NCI-H446 (cell line): Measurements from ENCODE around the gene PTCHD1.

Experiments used
- DNase-seq, 2 experiments: peaks; one replicate each; lab custom pipeline; 2025; lab: John Stamatoyannopoulos, UW

The PTCHD1 gene

DNA sequence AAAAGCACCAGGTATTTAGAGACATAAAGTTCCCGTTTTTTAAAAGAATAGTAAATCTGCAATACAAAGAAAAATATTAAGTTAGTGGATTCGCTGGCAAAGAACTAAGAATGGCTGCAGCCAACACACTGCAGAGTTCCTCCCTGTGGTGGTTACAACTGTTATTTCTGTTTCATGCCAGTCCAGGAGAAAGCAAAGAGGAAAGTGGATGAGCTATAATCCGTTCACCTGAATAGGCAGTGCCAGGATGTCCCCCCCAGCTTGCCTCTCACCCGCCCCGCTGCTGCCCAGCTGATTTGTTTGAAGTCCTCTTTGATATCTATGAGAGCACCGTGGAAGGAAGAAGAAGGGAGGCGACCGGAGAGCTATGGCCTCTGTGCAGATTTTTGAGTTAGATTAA, 63.9 kb downstream of the PTCHD1 start:
- no peak for DNase-seq

DNA sequence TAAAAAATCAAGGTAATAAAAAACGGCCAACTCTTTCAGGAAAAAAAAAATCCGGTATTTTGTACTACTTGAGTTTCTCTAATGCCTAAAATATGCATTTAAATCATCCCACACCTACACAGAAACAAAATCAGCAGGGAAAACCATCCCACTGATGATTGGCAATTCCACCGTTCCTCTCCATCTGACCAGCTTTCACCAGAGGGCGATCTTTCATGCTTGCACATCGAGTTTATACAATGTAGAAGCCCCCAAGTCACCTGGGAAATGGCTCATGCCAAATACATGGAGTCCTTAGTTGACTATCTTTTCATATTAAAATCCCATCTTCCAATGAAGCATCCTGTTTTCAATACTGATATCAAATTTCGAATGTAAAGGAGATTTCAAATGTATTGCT, 69.2 kb downstream of the PTCHD1 start:
- peak in 1 of 2 experiments; percentile 17 for DNase-seq

GRCh38 chrX:23422912-23423311, 88.3 kb downstream of the PTCHD1 start:
- no peak for DNase-seq

DNA sequence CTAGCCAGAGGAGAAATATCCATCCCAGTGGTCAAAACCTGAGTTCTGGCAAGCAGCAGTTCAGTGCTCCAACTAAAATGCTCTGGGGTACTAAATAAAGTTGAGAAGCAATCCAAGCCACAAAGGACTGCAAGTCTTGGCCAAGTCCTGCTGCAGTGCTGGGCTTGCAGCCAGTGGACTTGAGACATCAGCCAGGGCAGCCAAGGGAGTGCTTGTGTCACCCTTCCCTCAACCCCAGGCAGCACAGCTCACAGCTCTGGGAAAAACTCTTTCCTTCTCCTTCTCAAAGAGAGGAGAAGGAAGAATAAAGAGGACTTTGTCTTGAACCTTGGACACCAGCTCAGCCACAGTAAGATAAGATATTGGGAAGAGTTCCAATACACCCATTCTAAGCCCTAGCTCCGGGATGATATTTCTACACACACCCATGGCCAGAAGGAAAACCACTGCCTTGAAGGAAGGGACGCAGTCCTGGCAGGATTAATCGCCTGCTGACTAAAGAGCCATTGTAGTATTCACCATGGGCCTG, 99.8 kb downstream of the PTCHD1 start:
- peak; percentile 17 to 68 for DNase-seq

DNA sequence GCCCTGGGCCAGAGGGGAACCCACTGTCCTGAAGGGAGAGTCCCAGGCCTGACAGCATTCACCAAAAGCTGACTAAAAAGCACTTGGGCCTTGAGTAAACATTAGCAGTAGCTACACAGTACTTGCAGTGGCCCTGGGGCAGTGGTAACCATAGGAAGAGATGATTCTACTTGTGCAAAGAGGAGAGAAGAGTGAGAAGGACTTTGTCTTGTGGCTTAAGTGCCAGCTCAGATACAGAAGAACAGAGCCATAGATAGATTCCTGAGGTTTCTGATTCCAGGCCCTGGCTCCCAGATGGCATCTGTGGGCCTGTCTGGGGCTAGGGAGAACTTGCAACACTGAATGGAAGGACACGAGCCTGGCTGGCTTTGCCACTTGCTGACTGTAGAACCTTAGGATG, 100.5 kb downstream of the PTCHD1 start:
- no peak for DNase-seq

DNA sequence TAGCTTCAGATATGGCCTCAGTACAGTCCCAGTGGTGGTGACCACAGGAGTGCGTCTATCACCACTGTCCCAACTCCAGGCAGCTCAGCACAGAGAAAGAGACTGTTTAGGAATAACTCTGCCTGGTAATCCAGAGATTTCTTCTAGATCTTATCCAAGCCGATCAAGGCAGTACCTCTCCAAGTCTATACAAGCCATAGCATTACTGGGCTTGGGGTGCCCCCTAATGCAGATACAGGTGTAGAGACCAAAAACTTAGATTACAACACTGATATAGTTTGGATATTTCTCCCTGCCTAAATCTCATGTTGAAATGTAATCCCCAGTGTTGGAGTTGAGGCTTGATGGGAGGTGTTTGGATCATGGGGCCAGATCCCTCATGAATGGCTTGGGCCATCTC, 100.9 kb downstream of the PTCHD1 start:
- no peak for DNase-seq

DNA sequence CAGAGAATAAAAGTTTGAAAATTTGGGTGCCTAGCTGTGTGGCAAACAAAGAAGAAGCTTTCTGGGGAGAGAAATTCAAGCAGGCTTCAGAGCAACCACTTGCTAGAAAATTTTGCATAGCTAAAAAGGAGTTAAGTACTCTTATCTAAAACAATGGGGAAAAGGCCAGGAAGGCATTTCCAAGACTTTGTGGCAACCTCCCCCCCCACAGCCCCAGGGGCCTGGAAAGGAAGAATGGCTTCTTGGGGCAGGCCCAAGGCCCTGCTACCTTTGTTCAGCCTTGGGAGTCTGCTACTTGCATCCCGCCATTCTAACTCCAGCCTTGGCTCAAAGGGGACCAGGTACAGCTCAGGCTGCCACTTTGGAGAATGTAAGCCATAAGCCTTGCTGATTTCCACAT, 102.2 kb downstream of the PTCHD1 start:
- DNase-seq: no peak

- no peak for DNase-seq
These were observed 116.6 kb downstream of the PTCHD1 start for GRCh38 chrX:23451266-23451665.
